ENCODE results near the gene DMAP1.

DNA sequence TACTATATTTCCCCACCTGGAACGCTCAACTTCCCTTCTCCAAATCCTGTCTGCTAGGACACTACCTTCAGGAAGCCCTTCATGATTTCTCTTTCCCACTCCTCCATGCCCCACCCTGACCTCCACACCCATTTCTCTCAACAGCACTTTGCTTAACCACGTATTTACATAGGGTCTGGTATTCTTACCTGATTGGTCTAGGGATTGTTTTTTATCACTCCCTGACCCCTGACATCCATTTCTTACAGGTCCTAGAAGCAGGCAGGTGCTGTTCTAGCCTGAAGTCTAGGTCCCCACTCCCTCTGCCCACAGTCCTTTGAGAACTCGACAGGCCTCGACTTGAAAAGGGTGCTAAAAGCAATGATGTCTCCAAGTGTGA is 47.5 kb downstream of the DMAP1 start:
- TF ChIP-seq, protein P1, sequence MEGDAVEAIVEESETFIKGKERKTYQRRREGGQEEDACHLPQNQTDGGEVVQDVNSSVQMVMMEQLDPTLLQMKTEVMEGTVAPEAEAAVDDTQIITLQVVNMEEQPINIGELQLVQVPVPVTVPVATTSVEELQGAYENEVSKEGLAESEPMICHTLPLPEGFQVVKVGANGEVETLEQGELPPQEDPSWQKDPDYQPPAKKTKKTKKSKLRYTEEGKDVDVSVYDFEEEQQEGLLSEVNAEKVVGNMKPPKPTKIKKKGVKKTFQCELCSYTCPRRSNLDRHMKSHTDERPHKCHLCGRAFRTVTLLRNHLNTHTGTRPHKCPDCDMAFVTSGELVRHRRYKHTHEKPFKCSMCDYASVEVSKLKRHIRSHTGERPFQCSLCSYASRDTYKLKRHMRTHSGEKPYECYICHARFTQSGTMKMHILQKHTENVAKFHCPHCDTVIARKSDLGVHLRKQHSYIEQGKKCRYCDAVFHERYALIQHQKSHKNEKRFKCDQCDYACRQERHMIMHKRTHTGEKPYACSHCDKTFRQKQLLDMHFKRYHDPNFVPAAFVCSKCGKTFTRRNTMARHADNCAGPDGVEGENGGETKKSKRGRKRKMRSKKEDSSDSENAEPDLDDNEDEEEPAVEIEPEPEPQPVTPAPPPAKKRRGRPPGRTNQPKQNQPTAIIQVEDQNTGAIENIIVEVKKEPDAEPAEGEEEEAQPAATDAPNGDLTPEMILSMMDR (IDR thresholded peaks at IDR 0.05) = no peak
- TF ChIP-seq POLR2A (IDR thresholded peaks at IDR 0.05) = no peak
